Glomerular endothelial cell (primary cell): Measurements from ENCODE around the gene MTHFD2. TPM values are rescaled to one million over a fixed set of nuclear protein-coding genes. Genes with fewer than 3 reads are reported as not detected.
"Not testable (repeated sequence)": the region's sequence is repeated elsewhere in the genome, so short reads cannot be mapped to it uniquely, and the experiment has no call there.

Experiments used
- DNase-seq: peaks from one replicate; pipeline ENCODE4 v3.0.0-alpha.2; 2011; ENCODE audit warnings: low read depth, low spot score; ENCODE audit errors: extremely low read depth
- total RNA-seq: library from RNA; depleted of rRNA; stranded (reverse); fragments of >200 nt; gene quantifications from 2 replicates; pipeline ENCODE4 v1.2.3, GENCODE V29; 2015

MTHFD2 gene
- total RNA-seq, 1 donor from 2014 or later, result 48.5 TPM

DNA sequence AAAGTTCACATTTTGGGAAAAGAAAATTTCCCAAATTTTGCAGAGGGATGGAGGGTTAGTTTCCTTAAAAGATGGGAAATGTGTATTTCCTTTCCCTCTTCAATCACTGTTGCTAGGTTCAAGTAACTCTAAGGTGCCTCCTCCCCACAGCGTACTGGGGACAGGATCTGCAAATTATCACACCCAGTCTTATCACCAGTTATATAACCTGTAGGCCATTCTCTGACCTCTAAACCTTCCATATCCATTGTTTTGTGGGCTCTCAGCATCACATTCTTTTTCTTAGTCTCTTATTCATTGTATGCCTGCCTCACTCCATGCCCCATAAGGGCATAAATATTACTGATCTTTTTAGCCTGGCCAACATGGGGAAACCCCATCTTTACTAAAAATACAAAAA, 3.6 kb upstream of the MTHFD2 start:
- no peak for DNase-seq

DNA sequence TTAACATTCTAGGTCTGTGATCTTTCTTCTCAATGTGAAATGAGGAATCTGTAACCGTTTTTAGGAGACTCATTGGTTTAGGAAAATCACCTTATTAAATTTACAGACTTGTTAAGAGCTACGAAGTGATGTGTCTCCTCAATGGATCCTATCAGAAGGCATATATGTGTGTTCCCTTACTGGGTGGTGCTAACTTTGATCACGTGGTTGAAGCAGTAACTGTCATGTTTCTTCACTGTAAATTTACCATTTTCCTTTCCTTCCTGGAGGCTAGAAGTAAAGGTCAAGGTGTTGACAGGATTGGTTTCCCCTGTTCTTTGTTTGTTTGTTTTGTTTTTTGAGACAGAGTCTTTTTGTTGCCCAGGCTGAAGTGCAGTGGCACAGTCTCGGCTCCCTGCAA, 1.4 kb upstream of the MTHFD2 start:
- no peak for DNase-seq

DNA sequence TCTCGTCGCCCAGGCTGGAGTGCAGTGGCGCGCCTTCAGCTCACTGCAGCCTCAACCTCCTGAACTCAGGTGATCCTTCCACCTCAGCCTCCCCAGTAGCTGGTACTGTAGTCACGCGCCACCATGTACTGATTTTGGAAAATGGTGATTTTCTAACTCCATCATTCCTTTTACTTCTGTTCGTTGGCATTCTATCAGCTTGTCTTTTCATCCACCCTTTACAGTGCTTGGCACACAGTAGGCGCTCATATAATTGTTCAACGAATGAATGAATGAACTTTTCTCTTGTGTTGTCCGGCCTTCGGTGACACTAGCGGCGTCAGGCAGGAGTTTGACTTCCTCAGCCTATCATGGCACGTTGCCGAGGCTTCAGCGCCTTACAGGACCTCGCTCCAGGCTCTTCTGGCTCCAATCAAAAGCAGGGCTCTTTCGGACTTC, 373 bp upstream of the MTHFD2 start:
- DNase-seq, result no peak

DNA sequence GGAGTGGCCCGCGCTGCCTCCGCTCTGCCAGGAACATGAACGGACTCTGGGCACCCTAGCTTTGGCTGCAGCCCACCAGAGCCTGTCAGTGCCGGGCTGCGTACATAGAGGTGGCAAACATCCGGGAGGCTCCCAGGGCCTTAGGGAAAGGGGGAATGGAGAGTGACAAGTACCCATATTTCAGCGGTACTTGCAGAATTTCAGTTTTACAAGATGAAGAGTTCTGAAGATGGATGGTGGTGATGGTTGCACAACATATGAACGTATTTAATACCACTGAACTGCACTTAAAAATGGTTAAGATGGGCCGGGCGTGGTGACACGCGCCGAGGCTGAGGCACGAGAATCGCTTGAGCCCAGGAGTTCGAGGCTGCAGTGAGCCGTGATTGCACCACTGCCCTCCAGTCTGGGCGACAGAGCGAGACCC, 873 bp downstream of the MTHFD2 start:
- DNase-seq, result no peak

DNA sequence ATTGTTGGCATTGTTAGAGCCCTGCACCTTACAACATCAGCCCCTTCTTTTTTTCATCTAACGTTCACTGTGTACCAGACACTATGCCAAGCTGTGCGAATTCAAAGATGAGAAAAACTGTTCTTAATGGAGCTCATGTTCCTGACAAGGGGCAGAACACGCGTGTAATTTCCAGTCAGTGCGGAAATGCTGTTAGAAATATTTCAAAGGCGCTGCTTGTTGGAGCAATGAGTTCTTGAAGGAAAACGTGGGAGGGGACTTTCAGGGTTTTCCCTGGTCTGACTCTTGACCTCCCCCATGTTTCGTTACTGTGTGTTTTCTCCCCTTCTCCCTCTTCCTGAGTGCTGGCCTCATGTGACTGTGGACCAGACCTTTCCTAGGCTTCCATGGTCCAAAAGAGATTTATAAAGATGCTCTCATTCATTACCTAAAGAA, 1.5 kb downstream of the MTHFD2 start:
- no peak for DNase-seq

DNA sequence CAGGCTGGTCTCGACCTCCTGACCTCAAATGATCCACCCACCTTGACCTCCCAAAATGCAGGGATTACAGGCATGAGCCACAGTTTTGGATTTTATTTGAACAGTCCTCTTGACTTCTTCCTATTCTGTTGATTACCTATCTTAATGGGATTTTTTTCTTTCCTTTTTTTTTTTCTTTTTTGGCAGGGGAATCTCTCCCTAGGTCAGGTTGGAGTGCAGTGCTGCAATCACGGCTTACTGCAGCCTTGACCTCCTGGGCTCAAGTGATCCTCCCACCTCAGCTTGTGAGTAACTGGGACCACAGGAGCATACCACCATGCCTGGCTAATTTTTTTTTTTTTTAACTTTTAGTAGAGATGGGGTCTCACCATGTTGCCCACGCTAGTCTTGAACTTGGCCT, 2.8 kb downstream of the MTHFD2 start:
- no peak for DNase-seq

DNA sequence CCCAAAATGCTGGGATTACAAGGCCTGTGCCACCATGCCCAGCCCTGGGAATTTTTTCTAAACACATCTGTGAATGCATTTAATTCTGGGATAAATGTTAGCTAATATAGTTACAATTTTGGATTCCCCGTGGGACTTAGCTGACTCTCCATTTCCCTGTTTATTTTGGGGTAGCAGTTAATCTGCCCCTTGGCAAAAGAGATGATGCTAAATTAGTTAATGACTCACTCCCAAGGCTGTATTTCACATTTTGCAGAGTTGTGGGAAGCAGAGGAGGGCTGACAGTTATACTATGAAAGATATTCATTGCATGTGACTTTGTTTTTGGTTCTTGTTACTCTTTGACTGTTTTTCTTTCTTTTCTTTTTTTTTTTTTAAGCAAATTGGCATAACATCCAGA, 3.2 kb downstream of the MTHFD2 start:
- no peak for DNase-seq

DNA sequence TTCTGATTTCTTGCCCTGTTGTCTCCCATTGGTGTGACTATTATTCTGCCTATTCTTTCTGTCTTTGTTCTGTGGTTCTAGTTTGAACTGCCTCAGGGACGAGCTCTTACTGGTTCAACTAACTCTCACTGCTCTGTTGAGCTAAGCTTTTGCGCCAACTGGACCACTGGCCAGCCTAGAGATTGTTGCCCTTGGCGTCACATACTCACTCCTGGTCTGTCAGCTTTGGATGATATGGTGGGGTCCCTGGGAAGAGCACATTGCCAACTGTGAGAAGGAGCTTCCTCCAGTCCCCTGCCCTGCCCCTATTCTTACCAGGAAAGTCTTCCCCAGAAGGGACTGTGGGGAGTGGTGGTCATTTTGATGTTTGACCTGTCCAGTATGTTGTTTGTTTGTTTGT, 6.0 kb downstream of the MTHFD2 start:
- no peak for DNase-seq

DNA sequence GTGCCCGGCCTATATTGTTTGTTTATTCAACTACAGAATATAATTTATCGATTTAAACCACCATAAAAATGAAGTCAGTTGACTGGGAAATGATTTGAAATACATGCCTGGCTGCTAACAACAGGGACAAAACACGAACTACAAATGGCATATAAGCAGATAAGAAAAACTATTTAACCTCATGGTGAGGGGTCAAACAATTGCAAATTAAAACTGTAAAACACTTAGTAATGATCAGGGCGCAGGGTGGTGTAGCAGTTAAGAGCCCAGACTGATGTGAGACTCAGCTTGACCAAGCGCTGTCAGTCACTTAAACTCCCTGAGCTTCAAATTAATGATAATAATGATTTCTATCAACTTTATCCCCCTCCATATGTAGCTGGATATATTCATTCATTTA, 6.7 kb downstream of the MTHFD2 start:
- no peak for DNase-seq

DNA sequence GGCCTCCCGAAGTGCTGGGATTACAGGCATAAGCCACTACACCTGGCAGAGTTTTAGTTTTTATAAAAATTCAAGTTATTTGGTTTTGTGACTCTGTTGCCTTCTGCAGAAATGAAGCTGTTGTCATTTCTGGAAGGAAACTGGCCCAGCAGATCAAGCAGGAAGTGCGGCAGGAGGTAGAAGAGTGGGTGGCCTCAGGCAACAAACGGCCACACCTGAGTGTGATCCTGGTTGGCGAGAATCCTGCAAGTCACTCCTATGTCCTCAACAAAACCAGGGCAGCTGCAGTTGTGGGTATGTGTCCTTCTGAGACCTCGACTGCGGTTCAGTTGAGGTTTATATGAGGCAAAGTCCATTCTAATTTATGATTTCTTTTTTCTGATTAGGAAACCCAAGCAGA, 7.2 kb downstream of the MTHFD2 start:
- DNase-seq, result no peak

DNA sequence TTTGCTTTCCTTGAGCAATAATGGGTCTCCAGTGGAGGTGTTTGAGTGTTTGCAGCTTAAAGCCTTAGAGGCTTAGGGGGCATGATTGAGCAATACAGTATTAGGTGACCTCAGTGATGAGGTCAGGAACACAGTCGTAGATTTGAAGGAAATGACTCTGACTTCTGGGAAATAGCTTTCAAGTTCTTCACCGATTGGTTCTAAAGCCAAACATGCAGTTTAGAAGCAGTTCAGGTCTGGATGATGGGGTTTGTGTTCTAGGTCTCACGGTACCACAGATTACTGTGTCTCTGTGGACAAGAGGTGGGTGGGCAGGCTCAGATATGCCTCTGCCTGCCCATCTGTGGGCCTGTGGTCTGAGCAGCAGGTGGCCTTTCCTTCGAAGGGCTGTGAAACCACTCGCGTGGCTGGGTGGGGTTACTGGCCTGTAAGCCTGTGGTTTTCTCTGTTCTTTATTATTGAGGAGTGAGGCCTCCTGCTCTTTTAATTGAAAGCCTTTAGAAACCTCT, 7.8 kb downstream of the MTHFD2 start:
- peak; percentile 51 for DNase-seq

DNA sequence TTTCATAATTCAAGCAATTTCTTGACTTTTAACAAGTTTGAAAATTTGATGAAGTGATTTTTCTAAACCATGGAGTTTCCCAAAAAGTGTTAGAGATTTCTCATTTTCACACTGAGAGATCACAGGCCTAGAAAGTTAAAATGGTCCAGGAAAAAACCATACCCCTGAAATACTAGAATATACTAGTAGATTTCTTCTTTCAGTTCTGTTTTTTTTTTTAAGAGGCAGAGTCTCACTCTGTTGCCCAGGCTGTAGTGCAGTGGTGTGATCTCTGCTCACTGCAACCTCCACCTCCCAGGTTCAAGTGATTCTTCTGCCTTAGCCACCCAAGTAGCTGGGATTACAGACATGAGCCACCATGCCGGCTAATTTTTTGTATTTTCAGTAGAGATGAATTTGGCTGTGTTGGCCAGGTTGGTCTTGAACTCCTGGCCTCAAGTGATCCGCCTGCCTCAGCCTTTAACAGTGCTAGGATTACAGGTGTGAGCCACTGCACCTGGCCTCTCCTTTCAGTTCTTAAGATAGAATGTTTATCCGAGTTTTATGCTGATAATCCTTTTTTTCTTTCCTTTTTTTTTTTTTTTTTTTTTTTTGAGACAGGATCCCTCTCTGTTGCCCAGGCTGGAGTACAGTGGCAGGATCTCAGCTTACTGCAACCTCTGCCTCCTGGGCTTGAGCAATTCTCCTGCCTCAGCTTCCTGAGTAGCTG, 14.4 kb downstream of the MTHFD2 start:
- no peak for DNase-seq

DNA sequence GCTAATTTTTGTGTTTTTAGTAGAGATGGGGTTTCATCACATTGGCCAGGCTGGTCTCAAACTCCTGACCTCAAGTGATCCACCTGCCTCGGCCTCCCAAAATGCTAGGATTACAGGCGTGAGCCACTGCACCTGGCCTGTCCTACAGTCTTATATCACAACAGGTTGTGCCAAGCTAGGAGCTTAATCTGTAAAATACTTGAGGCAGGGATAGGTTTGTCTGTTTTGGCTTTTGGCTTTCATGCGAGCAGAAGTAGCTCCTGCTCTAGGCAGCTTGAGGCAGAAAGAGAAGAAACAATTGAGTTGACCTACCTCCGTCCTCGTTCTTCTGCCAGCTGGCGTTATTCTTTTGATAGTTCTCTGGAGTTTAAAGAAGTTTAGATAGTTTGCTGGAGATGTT, 17.4 kb downstream of the MTHFD2 start:
- DNase-seq, result not testable (repeated sequence)

DNA sequence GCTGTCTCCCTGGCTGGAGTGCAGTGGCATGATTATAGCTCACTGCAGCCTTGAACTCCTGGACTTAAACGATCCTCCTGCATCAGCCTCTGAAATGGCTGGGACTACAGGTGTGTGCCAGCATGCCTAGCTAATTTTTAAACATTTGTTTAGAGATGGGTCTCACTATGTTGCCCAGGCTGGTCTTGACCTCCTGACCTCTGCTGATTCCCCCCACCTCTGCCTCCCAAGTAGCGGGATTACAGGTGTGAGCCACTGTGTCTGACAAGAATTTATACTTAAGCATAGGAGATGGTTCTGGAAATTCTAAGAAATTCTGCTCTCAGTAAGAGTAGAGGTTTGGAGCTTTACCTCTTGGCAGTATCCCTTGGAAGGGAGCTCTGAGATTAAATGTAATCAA, 18.2 kb downstream of the MTHFD2 start:
- DNase-seq, result no peak

DNA sequence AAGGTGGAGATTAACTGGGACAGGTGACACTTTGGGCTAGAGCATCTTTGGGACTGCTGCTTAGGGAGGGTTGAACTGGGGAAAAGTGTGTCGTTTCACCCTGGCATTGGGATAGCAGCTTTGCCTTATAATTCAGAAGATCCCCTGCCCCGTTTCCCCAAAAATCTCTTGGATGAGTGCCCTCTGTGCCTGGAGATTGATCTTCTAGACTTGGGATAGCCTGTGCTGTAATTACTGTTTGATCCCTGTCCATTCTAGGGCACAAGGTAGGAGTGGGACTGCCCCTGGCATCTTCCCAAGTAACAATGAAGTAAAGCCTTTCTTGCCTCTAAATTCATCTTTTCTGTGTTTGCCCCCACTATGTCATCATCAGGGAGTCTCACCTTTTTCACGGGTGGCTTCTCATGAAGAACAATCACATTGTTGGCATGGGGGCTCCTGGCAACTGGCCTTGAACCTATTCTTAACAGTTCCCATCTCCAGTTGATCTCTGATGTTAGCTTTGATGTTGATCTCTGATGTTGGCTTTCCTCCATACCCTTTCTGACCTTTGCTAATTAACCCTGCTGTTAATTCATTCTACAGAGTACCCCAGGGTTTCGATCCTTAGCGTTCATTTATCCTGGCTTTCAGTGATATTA, 21.6 kb downstream of the MTHFD2 start:
- no peak for DNase-seq

DNA sequence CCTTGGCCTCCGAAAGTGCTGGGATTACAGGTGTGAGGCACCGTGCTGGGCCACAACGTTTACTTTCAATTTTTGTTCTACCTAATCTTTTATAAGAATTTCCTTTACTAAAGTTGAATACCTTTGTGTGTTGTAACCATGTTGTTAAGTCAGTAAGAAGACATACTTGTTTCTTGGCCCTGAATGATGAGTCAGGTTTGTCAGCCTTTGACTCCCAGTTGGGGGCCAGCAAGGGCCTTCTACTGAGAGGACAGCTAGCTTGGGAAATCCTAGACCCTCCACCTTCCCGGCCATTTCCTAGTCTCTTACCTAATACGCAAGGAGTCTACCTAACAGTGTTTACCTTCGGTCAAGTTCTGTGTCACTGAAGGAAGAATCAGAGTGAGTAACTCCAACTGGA, 22.7 kb downstream of the MTHFD2 start:
- DNase-seq, result no peak

DNA sequence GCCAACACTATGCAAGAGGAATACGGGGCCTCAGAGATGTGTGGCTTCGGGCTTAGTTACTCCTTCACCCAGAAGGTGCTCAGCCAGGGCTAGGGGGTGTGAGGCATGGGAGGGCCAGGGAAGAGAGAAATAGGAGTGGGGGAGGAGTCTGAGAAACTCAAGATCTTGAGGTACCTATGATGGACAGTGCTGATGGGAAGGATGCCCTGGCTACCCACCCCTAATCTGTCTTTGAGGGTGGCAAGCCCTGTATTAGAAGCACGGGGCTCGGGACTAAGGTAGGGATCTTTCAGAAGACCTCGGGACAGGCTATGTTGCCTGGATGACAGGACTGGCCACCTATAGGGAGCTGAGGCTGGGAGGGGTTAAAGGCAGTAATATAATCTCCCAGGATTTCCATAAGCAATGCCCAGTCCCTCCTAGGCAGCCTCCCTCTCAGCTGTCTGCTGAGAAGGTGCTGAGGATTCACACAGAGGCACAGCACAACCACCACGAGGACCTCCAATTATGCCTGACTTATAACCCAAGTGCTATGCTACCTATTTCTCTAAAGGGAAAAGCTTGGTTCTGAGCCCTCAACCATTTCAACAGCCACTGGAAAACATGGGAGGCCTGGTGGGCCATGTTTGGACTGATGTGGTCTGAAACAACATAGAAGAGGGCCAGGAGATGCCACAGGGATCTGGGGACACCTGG, 23.3 kb downstream of the MTHFD2 start:
- no peak for DNase-seq

DNA sequence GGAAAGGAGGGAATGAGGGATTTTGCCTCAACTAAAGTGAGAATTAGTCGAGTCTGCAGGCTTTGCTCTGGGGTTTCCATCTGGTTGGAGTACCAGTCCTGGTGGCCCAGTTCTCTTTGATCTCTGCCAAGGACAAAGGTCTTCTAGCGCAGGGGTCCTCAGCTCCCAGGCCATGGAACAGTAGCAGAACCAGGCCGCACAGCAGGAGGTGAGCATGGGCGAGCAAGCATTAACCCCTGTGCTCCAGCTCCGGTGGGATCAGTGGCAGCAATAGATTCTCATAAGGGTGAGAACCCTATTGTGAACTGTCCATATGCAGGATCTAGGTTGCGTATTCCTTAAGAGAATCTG, 23.9 kb downstream of the MTHFD2 start:
- no peak for DNase-seq

DNA sequence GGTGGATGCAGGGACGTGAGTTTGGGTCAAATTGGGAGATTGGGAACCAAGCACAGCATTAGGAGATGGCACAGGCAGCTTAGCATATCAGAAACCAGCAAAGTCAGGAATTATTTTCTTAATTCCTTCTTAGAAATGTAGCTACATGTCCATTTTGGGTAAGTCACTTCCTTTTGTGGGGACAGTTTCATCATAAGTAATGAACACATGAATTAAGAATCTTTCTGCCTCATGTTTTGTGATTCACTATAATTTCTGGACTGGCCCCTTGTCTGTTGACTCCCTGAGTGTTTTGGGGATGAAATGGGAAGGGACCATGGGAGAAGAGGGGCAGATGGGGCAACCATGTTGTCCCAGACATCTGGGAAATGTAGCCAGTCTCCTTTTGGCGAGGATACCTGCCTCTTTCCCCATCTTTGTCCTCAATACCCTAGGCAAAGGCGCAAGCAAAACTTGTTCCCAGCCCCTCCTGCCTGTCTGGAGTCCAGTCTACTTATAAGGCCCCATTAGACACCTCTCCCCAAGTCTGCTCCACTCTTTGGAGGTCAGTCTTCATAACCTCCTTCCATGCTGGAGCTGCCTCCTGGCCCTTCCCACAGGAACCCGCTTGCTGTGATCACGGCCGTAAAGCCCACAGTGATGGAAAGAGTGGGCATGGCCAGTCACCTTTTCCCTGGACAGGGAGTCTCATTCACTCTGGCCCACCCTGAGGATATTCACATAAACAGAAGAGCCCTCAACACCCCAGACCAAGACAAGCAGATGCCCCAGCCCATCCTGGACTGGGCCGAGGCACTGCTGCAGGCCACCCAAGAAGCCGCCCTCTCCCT, 25.7 kb downstream of the MTHFD2 start:
- no peak for DNase-seq

DNA sequence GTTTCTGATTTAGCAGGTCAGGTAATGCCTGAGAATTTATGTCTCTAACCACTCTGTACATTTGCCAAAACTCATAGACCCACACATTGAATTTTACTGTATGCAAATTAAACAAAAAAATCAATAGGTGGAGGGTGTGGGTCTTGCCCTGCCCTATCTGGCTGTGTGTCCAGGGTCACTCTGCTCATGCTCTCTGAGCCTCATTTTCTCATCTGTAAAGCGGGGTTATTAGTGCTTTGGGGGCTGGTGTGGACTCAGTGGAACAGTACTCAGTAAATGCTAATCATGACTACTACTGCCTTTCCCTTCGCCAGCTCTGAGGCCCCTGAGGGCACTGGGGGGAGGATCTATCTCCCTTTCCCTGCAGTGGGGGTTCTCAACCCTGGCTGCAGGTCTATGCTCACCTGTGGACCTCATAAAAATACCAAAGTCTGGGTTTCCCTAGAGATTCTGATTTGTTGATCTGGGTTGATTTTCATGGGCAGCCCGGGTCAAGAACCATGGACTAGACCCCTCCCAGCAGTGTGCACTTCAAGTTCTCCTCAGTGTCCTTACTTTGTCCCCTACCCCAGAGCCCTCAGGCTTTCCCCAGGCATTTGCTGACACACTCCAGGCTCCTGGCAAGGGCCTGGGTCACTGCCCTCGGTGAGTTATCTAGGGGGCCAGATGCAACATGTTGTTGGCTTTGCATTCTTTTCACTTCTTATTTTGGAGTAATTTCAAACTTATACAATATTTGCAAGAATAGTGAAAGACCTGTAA, 27.5 kb downstream of the MTHFD2 start:
- no peak for DNase-seq
